Measurements from ENCODE around the gene MKRN2OS.

The MKRN2OS gene

GRCh38 chr3:12566976-12567375, 21.7 kb upstream of the MKRN2OS start:
- H3K4me3 ChIP-seq (ENCODE audit: low read length) = no peak overlapping the region
- no peak overlapping the region for H3K27ac ChIP-seq (ENCODE audit: low read length)
- no peak for DNase-seq (ENCODE audit: low read depth, low spot score)
- H3K4me1 ChIP-seq (ENCODE audit: control insufficient read depth, insufficient read depth, low read length) = no peaks in the 10 kb centered on the region
- no peaks in the 10 kb centered on the region for H3K27me3 ChIP-seq (ENCODE audit: control insufficient read depth, insufficient read depth, low read length)
- peaks cover 7% of the 10 kb centered on the region; the same call in 1 of the 2 replicates for H3K36me3 ChIP-seq (ENCODE audit: control insufficient read depth, insufficient read depth, low read length)
- H3K9me3 ChIP-seq (ENCODE audit: control insufficient read depth, insufficient read depth, low read length) = no peaks in the 10 kb centered on the region

DNA sequence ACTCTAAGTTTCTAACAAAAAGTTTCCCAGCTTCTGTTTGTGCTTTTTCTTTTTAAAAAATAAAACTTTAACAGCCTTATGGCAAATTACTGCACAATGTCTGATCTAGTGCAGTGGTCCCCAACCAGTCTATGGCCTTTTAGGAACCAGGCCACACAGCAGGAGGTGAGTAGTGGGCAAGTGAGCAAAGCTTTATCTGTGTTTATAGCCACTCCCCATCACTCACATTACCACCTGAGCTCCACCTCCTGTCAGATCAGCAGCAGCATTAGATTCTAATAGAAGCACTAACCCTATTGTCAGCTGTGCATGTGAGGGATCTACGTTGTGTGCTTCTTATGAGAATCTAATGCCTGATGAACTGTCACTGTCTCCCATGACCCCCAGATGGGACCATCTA, 17.2 kb upstream of the MKRN2OS start:
- peaks cover 1% of the 10 kb centered on the region; the same call in 1 of the 2 replicates for H3K4me1 ChIP-seq (ENCODE audit: control insufficient read depth, insufficient read depth, low read length)
- no peak for DNase-seq (ENCODE audit: low read depth, low spot score)
- no peak overlapping the region for H3K27ac ChIP-seq (ENCODE audit: low read length)
- no peak overlapping the region for H3K4me3 ChIP-seq (ENCODE audit: low read length)
- no peaks in the 10 kb centered on the region for H3K27me3 ChIP-seq (ENCODE audit: control insufficient read depth, insufficient read depth, low read length)
- H3K36me3 ChIP-seq (ENCODE audit: control insufficient read depth, insufficient read depth, low read length) = no peaks in the 10 kb centered on the region
- H3K9me3 ChIP-seq (ENCODE audit: control insufficient read depth, insufficient read depth, low read length) = no peaks in the 10 kb centered on the region
- WGBS (ENCODE audit: insufficient coverage, insufficient read length) = no CpG with 5 or more reads among the region's 1 CpG

DNA sequence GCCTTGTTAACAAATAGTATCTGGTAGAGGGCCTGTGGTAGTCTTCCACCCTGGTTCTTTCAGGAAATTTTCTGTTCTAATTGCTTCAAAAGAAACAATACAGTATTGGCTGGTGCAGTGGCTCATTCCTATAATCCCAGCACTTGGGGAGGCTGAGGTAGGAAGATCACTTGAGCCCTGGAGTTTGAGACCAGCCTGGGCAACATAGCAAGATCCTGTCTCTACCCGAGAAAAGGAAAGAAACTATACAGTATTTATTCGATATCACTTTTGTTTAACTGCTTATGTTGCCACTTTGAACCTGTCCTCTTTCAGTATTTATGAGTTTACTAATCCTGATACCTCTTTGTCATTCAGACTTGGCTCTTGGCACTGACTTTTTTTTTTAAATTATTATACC, 16.1 kb upstream of the MKRN2OS start:
- WGBS (ENCODE audit: insufficient coverage, insufficient read length) = no CpG with 5 or more reads among the region's 2 CpGs
- Histone ChIP-seq H3K27me3 (ENCODE audit: control insufficient read depth, insufficient read depth, low read length) (no peaks in the 10 kb centered on the region), H3K9me3 (ENCODE audit: control insufficient read depth, insufficient read depth, low read length) (no peaks in the 10 kb centered on the region), H3K4me1 (ENCODE audit: control insufficient read depth, insufficient read depth, low read length) (peaks cover 1% of the 10 kb centered on the region; the same call in 1 of the 2 replicates), H3K4me3 (ENCODE audit: low read length) (no peak overlapping the region), H3K36me3 (ENCODE audit: control insufficient read depth, insufficient read depth, low read length) (no peaks in the 10 kb centered on the region), H3K27ac (ENCODE audit: low read length) (no peak overlapping the region)
- no peak for DNase-seq (ENCODE audit: low read depth, low spot score)

DNA sequence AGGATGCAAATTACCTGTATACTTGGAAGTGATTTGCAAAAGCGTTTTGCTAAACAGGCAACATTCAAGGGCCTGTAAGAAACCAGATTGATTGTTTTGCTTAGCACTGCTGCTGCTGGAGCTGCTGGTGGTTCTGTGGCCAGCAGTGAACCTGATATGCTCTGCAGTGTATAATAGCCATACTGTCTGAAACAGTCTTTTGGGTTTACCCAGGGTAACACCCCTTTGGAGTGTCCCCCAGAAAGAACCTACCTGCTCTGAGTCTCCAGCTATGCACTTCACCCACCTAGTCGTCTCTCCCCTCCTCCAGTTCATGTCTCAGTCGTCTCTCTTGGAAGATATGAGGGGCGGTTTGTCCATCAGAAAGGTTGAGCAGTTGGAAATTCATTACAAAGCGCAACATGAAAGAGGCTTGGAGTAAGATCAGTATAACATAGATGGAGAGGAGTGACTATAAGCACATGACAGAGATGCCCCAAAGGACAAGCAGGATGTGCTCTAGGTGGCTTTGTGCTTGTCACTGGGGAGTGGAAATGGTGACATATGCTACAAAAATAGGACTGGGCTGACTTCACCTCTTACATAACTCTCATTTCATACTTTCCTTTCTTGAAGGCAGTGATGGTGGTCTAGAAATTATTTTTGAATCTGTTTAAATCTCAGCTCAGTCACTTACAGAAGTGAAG, 15.3 kb upstream of the MKRN2OS start:
- peaks cover 1% of the 10 kb centered on the region; the same call in 1 of the 2 replicates for H3K4me1 ChIP-seq (ENCODE audit: control insufficient read depth, insufficient read depth, low read length)
- no CpG with 5 or more reads among the region's 5 CpGs for WGBS (ENCODE audit: insufficient coverage, insufficient read length)
- H3K27ac ChIP-seq (ENCODE audit: low read length) = no peak overlapping the region
- no peaks in the 10 kb centered on the region for H3K27me3 ChIP-seq (ENCODE audit: control insufficient read depth, insufficient read depth, low read length)
- no peak for DNase-seq (ENCODE audit: low read depth, low spot score)
- H3K4me3 ChIP-seq (ENCODE audit: low read length) = no peak overlapping the region
- H3K36me3 ChIP-seq (ENCODE audit: control insufficient read depth, insufficient read depth, low read length) = no peaks in the 10 kb centered on the region
- no peaks in the 10 kb centered on the region for H3K9me3 ChIP-seq (ENCODE audit: control insufficient read depth, insufficient read depth, low read length)

GRCh38 chr3:12559520-12559919, 14.2 kb upstream of the MKRN2OS start:
- no peaks in the 10 kb centered on the region for H3K36me3 ChIP-seq (ENCODE audit: control insufficient read depth, insufficient read depth, low read length)
- H3K27me3 ChIP-seq (ENCODE audit: control insufficient read depth, insufficient read depth, low read length) = no peaks in the 10 kb centered on the region
- no CpG with 5 or more reads among the region's 3 CpGs for WGBS (ENCODE audit: insufficient coverage, insufficient read length)
- H3K9me3 ChIP-seq (ENCODE audit: control insufficient read depth, insufficient read depth, low read length) = no peaks in the 10 kb centered on the region
- DNase-seq (ENCODE audit: low read depth, low spot score) = no peak
- H3K27ac ChIP-seq (ENCODE audit: low read length) = no peak overlapping the region
- no peak overlapping the region for H3K4me3 ChIP-seq (ENCODE audit: low read length)
- H3K4me1 ChIP-seq (ENCODE audit: control insufficient read depth, insufficient read depth, low read length) = peaks cover 1% of the 10 kb centered on the region; the same call in 1 of the 2 replicates

GRCh38 chr3:12558706-12559105, 13.4 kb upstream of the MKRN2OS start:
- WGBS (ENCODE audit: insufficient coverage, insufficient read length) = no CpG with 5 or more reads among the region's 4 CpGs
- H3K27ac ChIP-seq (ENCODE audit: low read length) = no peak overlapping the region
- peaks cover 1% of the 10 kb centered on the region; the same call in 1 of the 2 replicates for H3K4me1 ChIP-seq (ENCODE audit: control insufficient read depth, insufficient read depth, low read length)
- no peaks in the 10 kb centered on the region for H3K27me3 ChIP-seq (ENCODE audit: control insufficient read depth, insufficient read depth, low read length)
- H3K4me3 ChIP-seq (ENCODE audit: low read length) = no peak overlapping the region
- no peaks in the 10 kb centered on the region for H3K36me3 ChIP-seq (ENCODE audit: control insufficient read depth, insufficient read depth, low read length)
- no peak for DNase-seq (ENCODE audit: low read depth, low spot score)
- no peaks in the 10 kb centered on the region for H3K9me3 ChIP-seq (ENCODE audit: control insufficient read depth, insufficient read depth, low read length)

DNA sequence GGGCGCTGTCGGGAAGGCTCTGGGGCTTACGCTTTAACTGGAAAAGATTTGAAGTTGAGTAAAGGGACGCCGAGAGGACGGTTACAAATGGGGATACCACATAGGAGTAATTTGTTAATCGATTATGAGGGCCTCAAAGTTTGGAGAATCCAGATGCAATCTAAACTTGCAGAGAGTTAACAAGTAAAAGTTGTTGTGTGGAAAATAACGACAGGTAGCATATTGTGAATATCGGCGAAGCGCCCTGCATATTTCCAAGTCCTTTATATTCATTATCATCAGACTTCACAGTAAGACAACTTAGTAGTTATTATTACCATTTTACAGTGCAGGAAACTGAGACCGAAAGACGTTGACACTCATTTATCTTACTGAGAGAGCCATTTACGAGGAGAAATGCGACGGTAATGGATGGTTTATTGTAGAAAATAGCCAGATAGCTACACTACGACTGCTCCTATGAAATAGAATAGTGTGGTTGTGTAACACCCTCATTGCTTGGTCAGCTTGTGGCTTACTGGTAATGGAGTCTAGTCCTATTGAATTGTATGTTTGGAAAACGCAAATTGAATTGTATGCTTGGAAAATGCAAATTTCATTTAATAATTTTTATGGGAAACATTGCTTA, 12.3 kb upstream of the MKRN2OS start:
- no peaks in the 10 kb centered on the region for H3K9me3 ChIP-seq (ENCODE audit: control insufficient read depth, insufficient read depth, low read length)
- H3K4me1 ChIP-seq (ENCODE audit: control insufficient read depth, insufficient read depth, low read length) = peaks cover 1% of the 10 kb centered on the region; the same call in 1 of the 2 replicates
- H3K4me3 ChIP-seq (ENCODE audit: low read length) = peak overlapping the region; percentile 69
- DNase-seq (ENCODE audit: low read depth, low spot score) = no peak
- no CpG with 5 or more reads among the region's 18 CpGs for WGBS (ENCODE audit: insufficient coverage, insufficient read length)
- no peaks in the 10 kb centered on the region for H3K27me3 ChIP-seq (ENCODE audit: control insufficient read depth, insufficient read depth, low read length)
- no peak overlapping the region for H3K27ac ChIP-seq (ENCODE audit: low read length)
- H3K36me3 ChIP-seq (ENCODE audit: control insufficient read depth, insufficient read depth, low read length) = no peaks in the 10 kb centered on the region

- H3K36me3 ChIP-seq (ENCODE audit: control insufficient read depth, insufficient read depth, low read length) = no peaks in the 10 kb centered on the region
- WGBS (ENCODE audit: insufficient coverage, insufficient read length) = no CpG with 5 or more reads among the region's 77 CpGs
- peak; percentile 52 for DNase-seq (ENCODE audit: low read depth, low spot score)
- H3K4me3 ChIP-seq (ENCODE audit: low read length) = peak within 1 kb of the TSS; percentile 69
- no peaks in the 10 kb centered on the region for H3K27me3 ChIP-seq (ENCODE audit: control insufficient read depth, insufficient read depth, low read length)
- H3K27ac ChIP-seq (ENCODE audit: low read length) = no peak within 1 kb of the TSS
- peaks cover 1% of the 10 kb centered on the region; the same call in 1 of the 2 replicates for H3K4me1 ChIP-seq (ENCODE audit: control insufficient read depth, insufficient read depth, low read length)
- H3K9me3 ChIP-seq (ENCODE audit: control insufficient read depth, insufficient read depth, low read length) = no peaks in the 10 kb centered on the region
Observed at GRCh38 chr3:12556690-12557472, 11.6 kb upstream of the MKRN2OS start, which contains the start of gene MKRN2. MKRN2 (plus strand) TSS chr3:12557087; CDS start chr3:12557151, 64 bp downstream.

DNA sequence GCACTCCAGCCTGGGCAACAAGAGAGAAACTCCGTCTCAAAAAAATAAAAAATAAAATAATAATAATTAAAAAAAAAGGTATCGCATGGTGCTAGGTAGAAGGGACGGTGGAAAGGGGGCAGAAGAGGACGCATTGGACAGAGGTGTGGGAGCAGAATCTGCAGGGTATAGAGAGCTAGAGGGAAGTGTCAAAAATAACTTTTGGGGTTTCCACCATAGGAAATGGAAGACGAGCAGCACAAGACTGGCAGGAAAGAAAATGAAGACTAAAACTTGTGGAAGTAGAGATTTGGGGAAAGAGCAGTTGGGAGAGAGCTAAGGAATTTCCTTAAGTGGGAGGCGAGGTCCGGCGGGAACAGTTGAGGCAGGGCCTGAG, 11.0 kb upstream of the MKRN2OS start:
- no CpG with 5 or more reads among the region's 8 CpGs for WGBS (ENCODE audit: insufficient coverage, insufficient read length)
- Histone ChIP-seq H3K36me3 (ENCODE audit: control insufficient read depth, insufficient read depth, low read length) (no peaks in the 10 kb centered on the region), H3K9me3 (ENCODE audit: control insufficient read depth, insufficient read depth, low read length) (no peaks in the 10 kb centered on the region), H3K4me3 (ENCODE audit: low read length) (peak overlapping the region; percentile 69; the same call in 1 of the 2 replicates), H3K27me3 (ENCODE audit: control insufficient read depth, insufficient read depth, low read length) (no peaks in the 10 kb centered on the region), H3K27ac (ENCODE audit: low read length) (no peak overlapping the region), H3K4me1 (ENCODE audit: control insufficient read depth, insufficient read depth, low read length) (peaks cover 1% of the 10 kb centered on the region; the same call in 1 of the 2 replicates)
- no peak for DNase-seq (ENCODE audit: low read depth, low spot score)

DNA sequence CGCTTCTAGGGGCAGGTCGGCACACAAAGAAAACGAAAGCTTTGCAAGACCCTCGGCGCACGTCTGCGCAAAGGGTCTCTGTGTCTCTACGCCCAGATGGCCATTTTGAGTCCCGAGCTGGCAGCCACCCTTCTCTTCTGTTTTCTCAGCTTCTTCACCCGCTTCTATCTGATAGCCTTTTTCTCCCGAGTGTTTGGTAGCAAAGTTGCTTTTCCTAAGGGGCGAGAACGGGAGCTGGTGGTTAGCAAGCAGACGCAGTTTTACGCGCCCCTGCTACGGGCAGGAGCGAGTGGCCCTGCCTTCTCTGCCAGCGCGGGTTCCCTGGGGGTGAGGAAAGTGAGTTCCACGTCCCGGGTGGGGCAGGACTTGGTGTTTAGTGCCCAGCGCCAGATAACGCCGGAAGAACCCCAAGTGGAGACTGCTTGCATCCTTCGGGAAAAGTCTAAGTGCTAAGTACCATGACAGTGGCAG, 8.7 kb upstream of the MKRN2OS start:
- H3K4me3 ChIP-seq (ENCODE audit: low read length) = no peak overlapping the region
- DNase-seq (ENCODE audit: low read depth, low spot score) = no peak
- H3K36me3 ChIP-seq (ENCODE audit: control insufficient read depth, insufficient read depth, low read length) = no peaks in the 10 kb centered on the region
- peaks cover 1% of the 10 kb centered on the region; the same call in 1 of the 2 replicates for H3K4me1 ChIP-seq (ENCODE audit: control insufficient read depth, insufficient read depth, low read length)
- no peaks in the 10 kb centered on the region for H3K9me3 ChIP-seq (ENCODE audit: control insufficient read depth, insufficient read depth, low read length)
- no peaks in the 10 kb centered on the region for H3K27me3 ChIP-seq (ENCODE audit: control insufficient read depth, insufficient read depth, low read length)
- WGBS (ENCODE audit: insufficient coverage, insufficient read length) = no CpG with 5 or more reads among the region's 26 CpGs
- no peak overlapping the region for H3K27ac ChIP-seq (ENCODE audit: low read length)

Measured in iPS DF 6.9 (cell line).